SU-DHL-6 (cell line): Measurements from ENCODE around the gene PPP1R14B.

Experiments
- EZH2phosphoT487 ChIP-seq: fragments of 200-600 bp; sonication (generic), shearing (Covaris generic); conservative IDR thresholded peaks from 2 replicates; pipeline ENCODE4 v1.6.1; 2018; ENCODE audit warnings: mild to moderate bottlenecking, antibody characterized with exemption, low read length, moderate library complexity, mixed read lengths
- TF ChIP-seq, protein P1 (sequence below): fragments of 200-600 bp; sonication (generic); IDR thresholded peaks from one replicate; pipeline ENCODE4 v1.5.1; 2017; ENCODE audit warnings: antibody characterized with exemption, mild to moderate bottlenecking, low read length, moderate library complexity; ENCODE audit not compliant: insufficient read depth, poor library complexity, severe bottlenecking

DNA sequence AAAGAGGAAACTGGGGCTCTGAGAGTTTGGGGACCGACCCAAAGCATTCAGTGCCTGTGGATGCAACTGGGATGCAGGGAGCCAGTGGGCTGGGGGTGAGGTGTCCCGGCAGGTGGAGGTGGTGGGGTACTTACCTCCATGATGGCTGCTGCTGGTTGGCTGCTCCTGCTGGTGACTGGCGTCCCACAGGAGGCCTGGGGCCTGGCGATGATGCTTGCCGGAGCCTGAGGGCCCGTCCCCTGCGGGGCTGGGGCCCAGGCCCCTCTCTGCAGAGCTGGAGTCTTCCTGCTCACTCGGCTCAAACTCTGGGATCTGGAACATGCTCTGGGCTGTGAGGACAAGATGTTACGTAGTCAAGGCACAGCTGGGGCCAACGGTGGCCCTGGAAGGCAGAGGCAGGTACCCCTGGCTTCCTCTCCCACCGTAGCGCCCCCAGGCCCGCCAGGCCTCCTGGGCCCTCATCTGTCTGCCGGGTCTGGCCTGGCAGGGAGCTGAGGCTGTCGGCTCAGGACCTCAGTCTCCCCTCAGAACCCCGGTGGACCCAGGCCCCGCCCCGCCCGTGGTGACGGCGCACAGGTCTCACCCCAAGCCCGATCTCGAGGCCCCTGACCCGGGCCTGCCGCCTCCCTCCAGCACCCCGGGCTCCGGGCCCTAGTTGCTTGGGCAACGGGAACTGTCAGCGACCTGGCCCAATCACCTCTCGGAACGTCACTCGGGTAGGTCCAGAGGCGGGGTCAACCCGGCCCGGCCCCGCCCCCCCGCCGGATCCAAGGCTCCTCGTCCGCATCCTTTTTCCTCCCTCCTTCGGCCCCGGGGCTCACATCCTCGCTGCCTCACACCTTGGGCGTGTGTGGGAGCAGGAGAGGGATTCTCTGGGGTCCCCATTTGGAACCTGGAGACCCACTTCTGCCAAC is 37.6 kb upstream of the PPP1R14B start, which contains the start of gene BAD:
- TF ChIP-seq, protein P1, sequence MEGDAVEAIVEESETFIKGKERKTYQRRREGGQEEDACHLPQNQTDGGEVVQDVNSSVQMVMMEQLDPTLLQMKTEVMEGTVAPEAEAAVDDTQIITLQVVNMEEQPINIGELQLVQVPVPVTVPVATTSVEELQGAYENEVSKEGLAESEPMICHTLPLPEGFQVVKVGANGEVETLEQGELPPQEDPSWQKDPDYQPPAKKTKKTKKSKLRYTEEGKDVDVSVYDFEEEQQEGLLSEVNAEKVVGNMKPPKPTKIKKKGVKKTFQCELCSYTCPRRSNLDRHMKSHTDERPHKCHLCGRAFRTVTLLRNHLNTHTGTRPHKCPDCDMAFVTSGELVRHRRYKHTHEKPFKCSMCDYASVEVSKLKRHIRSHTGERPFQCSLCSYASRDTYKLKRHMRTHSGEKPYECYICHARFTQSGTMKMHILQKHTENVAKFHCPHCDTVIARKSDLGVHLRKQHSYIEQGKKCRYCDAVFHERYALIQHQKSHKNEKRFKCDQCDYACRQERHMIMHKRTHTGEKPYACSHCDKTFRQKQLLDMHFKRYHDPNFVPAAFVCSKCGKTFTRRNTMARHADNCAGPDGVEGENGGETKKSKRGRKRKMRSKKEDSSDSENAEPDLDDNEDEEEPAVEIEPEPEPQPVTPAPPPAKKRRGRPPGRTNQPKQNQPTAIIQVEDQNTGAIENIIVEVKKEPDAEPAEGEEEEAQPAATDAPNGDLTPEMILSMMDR, result no peak
- no peak for TF ChIP-seq EZH2phosphoT487
